Amygdala (tissue), 56 donors: ENCODE data around the gene PGM5.

Source experiments
- DNase-seq, 56 donors: peaks; one replicate each; lab custom pipeline; 2025; lab: John Stamatoyannopoulos, UW

PGM5 gene

DNA sequence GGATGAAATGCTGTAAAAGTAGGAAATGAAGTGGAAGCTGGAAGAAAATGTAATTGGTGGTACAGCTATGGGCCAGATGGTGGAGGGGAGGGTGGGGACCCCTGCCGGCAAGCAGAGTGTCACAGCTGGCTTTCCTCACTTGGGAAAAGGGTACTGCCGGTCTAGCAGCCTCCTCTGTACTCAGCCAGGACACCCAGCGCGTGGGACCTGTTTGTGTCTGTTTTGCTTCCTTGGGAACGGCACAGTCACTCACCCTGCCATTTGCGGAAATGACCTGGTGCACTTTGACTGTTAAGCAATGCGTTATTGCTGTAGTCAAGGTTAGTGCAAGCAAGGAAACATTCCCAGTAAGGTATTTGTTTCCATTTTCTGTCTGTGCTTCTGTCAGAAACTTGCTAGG lies 174.2 kb downstream of the PGM5 start:
- DNase-seq, result no peak

DNA sequence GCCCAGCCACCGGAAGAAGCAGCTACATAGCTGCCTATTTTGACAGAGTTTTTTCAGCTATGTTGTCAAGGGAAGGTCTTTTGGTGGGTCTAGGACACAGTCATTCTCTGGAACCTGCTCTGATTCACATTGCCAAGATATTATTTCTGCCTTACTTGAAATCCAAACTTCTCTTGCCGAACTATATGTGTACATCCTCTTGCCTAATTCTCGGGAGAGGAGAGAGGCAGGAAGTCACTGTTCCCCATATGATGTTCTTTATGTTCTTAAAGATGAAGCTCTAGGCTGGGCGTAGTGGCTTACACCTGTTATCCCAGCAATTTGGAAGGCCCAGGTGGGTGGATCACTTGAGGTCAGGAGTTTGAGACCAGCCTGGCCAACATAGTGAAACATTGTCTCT lies 175.7 kb downstream of the PGM5 start:
- DNase-seq, result no peak

DNA sequence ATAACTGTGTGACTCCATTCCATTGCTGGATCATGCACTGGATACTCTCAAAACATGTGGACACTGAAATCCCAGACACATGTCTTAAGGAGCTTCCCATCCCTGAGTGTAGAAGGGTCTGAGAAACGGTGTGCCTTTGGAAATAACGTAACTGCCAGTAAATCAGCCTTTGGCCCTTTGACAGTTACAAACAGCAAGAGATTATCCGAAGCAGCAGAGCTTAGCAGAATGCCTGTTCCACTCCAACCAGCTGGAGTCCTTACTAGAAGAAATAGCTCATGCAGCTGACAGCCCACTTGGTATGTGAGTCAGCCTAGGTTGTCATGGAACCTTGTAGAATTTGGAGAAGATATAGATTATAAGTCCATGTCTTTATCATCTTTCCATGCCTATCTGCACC lies 177.3 kb downstream of the PGM5 start:
- DNase-seq, result peak in 3 of 56 donors; percentile 5 to 40 (median 21)

DNA sequence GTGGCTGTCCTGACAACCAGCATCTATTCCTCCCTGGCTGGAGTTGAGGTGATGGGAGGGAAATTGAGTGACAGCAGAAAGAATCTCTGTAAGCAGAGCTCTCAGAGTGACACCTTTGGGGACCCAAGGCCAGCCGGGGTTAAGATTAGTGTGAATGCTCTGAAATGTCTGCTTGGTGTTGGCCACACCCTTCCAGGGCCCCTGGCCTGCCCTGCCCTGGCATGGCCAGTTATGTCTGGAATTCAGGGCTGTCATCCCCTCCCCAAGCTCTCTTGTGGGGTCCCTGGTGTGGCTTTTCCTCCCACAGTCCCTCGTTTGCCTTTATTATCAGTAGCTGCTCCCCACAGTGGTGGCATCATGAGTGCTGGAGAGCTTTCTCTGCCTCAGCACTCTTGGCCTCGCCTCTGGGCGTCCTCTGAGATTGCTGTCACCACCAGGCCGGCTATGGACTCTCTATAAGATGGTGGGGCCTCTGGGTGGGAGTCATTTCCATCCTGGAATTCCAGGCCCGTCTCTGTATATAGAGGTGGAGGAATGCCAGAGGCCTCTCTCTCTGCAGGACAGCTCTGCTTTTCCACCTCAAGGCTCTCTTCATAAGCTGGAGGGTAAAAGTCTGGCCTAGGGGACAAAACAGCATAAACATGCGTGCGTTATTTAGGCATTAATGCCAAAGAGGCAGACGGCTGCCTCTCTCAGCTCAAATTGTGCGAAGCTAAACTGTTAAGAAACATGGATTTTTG lies 180.6 kb downstream of the PGM5 start:
- DNase-seq, result no peak

DNA sequence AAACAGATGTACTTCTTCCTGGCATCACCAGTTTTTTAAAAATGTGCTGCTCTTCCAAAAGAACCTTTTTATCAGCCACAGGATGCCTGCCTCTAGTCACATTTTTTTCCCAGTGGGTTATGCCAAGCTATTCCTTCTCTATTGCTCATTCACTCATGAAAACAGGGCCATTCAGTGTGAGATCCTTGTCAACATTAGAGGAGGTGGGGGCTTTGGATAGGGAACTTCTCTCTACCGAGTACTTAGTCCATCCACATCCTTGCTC lies 181.1 kb downstream of the PGM5 start:
- no peak for DNase-seq

DNA sequence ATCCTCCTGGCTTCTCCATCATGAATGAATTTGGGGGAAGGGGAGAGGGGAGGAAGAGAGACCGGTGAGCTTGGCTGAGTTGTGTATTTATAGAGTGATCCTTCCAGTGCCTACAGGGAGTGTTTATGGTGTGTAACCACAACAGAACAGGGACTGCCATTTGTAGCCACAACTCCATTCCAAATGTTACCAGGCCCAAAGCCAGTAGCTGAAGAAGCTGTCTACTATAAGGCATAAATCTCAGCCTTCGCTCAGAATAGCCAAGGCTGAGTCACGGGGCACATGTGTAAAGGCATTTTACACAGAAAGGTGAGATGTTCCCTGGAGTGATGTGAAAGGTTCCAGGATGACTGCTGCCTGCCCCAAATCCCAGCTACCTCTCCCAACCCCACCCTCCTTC lies 181.8 kb downstream of the PGM5 start:
- DNase-seq, result no peak

DNA sequence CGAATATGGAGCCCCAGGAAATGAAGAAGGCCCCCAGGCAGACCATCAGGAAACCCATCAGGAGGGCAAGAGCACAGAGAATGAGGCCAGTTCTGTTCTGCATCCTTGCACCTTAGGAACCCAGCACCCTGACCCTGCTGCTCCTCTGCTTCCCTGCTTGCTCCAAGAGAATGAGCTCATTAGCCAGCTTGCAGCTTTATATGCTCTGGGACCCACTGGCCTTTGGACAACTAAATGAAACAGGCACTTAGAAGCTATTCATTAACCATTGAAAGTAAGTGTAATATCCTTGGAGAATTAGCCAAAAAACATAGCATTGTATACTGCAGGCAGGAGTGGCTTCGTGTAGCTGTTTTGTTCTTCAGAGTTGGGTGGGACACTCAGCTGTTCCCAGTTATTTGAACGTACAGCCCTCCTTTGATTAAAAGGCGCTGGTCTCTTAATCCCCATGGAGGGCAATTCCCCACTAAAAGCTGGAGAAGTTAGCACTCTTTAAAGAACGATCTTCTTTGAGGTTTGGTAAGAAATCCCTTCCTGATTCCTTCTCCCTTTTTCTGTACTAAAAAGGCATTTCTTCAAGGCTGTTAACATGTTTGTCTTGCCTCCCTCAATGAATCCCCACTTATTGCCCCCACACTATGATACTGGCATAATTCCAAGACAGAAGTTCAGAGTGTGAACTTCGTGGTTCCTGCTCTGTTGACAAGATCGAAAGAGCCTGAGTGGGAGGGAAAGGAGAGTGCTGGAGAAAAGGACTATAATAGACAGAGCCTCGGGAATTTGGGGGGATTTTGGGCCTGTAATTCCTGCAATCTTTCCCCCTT lies 184.5 kb downstream of the PGM5 start, which contains the start of gene TMEM252:
TSS of gene TMEM252 (minus strand) at position 172 of the 824 bp plus-strand sequence. CDS start at position 103, 69 bp downstream.
- no peak for DNase-seq

DNA sequence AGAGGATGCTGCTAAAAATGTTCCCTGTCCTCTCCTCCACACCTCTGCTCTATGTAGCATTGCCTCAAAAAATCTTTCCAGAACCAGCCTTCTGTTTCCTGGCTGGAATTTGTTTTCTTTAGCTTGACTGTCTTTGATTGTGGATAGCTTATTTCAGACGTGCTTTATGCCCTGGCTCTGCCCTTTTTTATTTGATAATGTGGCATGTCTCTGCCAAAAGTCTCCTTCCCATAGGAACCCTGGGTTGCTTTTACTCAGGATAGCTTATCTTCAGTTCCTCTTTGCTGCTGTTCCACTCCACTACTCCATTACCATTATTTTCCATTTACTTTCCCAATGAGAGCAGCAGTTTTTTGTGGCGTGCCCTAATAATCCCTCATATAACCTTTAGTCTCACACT lies 185.2 kb downstream of the PGM5 start:
- no peak for DNase-seq

DNA sequence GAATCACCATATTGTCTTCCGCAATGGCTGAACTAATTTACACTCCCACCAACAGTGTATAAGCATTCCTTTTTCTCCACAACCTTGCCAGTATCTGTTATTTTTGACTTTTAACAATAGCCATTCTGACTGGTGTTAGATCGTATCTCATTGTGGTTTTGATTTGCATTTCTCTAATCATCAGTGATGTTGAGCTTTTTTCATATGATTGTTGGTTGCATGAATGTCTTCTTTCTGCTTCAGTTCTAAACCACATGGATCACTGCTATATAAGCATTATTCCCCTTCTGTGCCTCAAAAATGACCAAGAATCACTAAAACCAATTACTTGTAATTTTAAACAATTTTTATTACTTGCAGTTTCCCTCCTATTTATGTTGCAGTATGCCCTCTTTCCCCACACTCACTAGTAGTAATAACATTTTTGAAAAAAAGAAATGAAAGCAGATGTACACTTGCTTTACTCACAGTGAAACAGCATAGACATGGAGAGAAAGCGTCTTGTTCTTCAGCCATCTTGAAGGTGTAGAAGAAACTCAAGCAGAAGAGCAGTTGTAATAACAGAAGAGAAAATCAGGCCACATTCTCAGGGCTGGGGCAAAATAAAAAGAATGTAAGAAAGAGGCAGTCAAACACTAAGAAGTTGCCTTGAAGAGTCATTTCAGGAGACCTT lies 188.8 kb downstream of the PGM5 start:
- DNase-seq, result no peak

DNA sequence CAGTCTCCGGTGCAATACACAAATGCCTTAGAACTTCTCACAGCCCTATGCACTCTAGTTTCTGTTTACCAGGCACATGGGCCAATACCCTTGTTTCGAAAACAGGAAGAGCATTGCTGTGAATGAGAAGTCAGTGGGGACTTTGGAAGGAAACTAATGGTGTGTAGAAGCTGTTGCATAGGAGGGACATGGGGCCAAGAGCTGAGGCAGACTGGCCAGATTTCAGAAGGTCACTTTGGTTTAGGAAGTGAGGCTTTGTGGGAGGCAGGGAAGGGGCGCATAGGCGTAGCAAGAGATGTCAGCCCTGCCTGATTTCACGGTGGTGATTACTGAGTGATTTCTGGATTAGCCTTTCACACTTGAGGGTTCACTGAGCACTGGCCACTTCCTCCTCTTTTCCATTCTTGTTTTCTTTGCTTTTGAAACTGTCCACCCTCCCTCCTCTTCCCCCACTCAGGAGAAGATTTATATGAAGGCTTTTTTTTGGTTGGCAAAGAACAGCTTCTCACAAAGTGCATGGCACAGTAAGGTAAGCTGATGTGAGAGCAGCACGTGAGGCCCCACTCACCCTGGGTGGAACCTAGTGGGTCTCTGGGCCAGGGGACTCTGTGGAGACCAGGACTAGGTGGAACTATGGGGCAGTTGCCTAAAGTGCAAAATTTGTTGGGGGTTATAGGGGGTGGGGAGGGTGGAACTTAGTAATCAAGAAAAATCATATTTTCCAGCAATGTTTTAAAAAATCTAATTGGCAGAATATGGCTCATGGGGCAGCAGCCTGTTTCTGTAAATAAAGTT lies 190.4 kb downstream of the PGM5 start:
- DNase-seq, result peak in 3 of 56 donors; percentile 17 to 25 (median 22)

DNA sequence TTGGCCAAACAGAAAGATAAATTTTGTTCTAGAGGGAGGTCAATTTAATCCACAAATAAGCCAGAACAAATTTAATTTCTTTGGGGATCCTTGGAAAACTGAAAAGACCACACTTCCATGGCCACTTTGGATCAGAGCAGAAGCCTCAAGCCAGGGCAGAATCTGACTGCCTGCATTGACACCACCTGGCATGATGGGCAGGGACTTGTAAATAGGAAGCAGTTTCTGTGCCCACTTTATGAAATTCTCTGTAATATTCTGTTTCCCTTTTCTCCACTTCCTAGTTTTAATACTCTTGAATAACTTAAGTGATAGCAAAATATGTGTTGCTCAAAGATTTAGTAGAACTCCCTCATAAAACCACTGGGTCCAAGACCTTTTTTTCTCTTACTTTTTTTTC lies 191.0 kb downstream of the PGM5 start:
- DNase-seq, result no peak

DNA sequence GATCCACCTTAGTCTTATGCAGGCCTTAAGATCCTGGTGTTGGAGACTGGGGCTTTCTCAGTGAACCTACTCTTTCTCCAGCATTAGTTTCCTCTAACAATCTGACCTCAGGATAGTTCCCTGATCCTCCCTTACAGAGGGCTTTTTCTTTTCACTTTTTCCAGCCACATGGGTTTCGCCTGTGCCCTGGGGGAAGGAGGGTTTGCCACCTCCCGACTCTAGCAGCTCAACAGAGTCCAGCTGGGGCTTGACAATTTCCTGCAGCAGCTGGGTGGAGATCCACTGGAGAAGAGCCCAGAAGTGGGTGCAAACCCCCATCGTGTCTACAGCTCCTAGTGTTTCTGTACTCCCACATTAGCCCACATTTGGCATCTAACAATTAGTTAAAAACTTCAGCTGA lies 191.8 kb downstream of the PGM5 start:
- DNase-seq, result no peak

DNA sequence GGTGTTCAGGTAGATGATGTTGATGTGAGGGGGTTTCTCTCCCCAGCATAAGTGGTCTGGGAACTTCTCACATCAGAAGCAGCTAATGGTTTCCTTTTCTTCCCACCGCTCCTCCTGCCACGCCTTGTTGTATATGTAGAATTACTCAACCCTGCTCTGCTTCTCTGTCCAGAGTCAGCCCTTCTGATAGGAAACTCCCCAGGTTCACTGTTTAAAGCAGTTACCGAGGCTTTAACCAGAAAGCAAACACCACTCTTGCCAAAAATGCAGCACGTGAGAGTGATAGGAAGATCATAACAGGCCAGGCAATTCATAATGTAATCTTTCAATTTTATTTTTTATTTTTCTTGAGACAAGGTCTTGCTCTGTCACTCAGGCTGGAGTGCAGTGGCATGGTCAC lies 194.8 kb downstream of the PGM5 start:
- no peak for DNase-seq

DNA sequence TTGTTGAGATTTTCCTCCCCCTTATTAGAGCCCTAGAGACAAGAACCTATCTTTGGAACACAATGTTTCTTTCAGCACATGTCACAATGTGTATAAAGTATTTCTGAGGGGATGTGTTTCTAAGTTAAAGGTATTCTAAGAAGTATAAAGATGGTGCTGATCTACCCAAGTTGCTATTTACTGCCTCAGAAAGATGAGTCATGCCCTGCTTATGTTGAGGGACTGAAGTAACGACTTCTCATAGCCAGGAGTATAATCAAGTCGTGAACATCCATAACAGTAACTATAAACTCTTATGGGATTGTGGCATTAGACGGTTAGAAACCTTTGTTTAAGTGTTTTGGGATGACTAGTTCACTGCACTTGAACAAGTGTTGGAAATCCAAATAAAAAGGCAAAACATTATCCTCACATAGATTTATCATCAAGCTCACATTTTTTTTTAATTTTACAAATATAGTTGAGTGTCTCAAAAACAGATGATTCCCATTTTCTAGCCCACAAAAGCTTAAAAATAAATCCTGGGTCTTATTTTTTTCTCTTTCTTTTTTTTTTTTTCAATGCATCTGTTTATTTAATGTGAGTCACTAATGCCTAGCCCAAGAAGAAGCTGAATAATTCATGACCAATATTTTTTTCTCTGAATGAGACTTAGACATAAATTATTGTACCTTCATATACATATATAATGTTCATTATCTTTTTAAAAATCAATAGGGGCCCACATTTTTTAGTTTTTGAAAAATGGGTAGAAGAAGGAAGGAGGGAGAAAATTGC lies 196.5 kb downstream of the PGM5 start:
- no peak for DNase-seq

DNA sequence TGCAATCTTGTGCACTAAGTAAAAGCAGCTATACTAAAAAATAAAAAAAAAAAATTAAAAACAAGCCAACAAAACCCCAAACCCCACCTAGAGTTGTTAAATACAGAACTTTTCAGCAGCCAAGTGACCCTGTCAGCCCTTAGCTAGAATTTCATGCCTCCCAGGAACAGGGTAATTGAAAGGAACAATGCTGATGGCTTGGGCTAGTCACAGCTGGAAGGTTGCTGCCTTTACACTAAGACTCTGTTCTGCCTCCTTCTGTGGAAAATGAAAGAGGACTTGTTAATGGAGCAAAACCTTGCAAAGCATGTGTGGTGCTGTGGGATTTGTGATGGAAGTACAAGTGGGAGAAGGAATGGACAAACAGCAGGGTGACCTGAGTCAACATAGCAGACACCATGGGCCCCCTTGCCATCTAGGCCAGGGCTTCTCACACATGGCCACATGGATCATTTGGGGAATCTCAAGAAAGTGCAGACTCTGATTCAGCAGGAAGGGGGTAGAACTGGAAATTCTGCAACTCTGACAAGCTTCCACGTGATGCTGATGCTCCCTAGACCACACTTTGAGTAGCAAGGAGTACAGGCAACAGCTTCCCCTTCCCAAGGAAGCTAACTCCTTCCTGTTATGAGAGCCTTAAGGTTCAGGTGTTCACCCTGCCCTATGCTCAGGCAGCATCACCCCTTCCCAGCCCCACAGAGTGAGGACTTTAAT lies 199.2 kb downstream of the PGM5 start:
- no peak for DNase-seq

DNA sequence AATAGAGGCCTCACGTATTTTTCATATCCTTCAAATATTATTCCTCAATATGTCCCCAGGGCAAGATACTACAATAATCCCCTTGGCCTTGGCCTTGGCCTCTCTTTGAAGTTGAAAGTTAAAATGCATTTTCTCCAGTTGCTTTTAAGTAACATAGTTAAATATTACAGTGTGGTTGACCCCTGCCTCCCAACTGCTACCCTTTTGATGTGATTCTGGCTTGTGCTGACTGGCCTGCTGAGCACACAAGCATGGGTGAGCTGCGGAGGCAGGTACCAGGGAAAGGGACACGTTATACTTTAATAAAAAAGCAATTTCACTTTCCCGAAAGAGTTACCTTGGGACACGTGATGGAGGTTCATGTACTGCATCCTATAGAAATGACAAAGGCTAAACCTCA lies 202.1 kb downstream of the PGM5 start:
- DNase-seq, result no peak

DNA sequence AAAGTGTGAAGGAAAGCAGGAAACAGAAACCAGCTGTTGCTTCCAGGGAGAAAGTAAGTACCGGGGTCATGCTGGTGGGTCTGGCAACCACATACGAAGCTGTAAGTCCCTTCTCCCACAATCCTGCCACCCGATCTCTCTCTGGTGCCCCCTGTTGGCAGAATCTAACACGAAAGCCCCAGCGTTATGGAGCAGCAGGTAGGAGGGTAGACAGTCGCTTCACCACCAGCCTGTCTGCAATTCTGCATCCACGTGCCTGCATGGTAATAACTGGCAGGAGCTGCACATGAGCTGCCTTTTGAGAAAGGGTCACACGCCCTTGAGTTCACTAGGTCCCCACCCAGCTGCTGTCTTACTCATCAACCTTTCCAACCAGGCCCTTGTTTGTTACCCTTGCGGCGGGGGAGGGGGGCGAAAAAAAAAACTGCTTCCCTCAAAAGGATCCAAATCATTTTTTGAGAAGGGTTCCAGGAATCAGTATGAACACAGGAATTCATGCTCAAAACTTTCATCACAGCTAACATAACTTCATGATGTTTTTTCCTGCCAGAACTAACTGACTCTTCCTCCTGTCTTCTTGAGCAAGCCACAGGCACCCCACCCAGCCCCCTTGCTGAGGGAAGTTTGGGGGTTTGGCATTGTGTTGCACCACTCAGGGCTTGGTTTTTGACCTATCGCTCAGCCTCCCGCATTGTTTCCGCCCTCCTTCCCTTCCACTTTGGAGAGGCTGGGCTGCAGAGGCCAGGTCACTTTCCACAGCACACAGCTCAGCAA lies 203.8 kb downstream of the PGM5 start:
- DNase-seq, result peak in 1 of 56 donors; percentile 23

DNA sequence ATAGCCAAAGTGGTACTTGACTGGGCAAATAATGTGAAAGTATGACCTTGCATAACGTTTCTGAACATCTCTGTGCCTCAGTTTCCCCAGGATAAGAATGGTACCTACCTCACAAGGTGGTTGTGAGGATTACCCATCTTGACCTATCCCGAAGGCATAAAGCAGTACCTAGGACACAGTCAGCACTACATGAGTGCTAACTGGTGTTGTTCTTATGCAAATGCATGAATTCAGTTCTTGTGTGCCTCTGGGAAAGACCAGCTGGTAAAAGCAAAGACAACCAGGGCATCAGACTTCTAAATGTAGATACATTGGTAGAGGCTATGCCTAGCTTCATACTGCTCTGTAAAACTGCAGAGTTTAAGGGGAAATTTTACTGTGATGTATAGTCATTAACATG lies 206.1 kb downstream of the PGM5 start:
- no peak for DNase-seq

DNA sequence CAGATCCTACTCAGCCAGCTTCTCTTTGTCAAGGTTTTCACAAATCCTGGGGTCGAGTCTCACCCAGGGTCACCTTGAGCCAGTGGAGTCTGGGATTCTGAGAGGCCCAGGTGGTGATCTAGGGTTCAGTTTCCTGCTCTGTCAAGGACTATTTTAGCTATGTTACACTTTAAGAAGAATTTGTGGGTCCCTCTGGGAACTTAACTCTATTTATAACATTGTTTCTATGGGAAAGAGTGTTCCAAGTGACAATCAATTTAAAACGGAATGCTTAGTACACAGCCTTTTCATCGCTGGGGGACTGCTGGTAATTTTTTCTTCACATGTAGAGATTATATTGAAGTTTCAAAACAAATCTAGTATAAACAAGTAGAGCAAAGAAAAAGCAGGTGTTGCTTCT lies 211.2 kb downstream of the PGM5 start:
- DNase-seq, result no peak
